ENCODE results near the gene IFT81. TPM values are rescaled to one million over a fixed set of nuclear protein-coding genes. Genes with fewer than 3 reads are reported as not detected.
"Not testable (repeated sequence)": the region's sequence is repeated elsewhere in the genome, so short reads cannot be mapped to it uniquely, and the experiment has no call there.

Gene IFT81
- 18.3 TPM for total RNA-seq

DNA sequence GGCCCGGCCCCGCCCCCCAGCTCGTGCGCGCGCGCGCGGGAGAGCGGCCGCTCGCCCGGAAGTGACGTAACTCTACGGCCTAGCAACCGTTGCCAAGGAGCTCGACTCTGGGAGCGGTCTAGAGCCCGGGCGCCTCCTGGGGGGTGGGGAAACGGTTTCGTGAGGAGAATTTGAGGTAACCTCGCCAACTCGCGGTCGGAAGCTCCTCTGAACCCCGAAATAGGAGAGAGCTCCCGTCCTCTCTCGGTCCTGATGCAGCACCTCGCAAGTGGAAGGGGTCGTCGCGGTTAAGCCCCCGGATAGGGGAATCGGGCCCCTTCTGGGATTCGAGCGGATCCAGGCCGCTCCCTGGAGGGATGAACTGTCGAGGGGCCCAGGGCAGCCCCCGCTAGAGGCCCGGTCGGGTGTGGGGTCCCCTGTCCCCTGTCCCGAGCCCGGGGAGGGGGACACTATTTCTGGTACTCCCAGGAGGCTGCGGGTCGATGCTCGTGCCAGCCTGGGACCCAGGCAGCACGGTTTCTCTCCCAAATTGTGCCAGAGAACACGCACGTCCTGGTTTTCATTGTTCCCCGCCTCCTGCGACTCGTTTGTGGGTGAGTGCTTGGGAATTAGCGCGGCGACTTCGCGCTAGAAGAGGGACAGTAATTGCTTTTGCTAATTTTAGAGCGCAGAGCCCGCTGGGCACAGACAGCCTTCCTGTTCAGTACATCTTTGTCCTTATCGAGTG lies at the start of gene IFT81:
Gene IFT81 (plus strand): TSS at position 89 of the 727 bp plus-strand sequence. CDS start 3,024 bp downstream, outside the sequence.
- peak within 1 kb of the TSS; percentile 88 for H3K27ac ChIP-seq (ENCODE audit: low read depth, low read length)
- H3K4me3 ChIP-seq (ENCODE audit: low read length in 3 of 3) = peak within 1 kb of the TSS; percentile 87 to 96 (median 94)
- H3K4me1 ChIP-seq (ENCODE audit: control insufficient read depth in 3 of 3, insufficient read depth in 3 of 3, low read length in 3 of 3) = peaks cover 3 to 10% (median 6%) of the 10 kb centered on the region in 3 donors
- peak within 1 kb of the TSS; percentile 88 to 98 (median 93) for H3K9ac ChIP-seq (ENCODE audit: low read depth in 1 of 3, low read length in 3 of 3)
- peaks cover under 1 to 13% (median 6%) of the 10 kb centered on the region in 3 donors for H3K36me3 ChIP-seq (ENCODE audit: control insufficient read depth in 3 of 3, insufficient read depth in 3 of 3, low read length in 3 of 3)
- no peaks in the 10 kb centered on the region for H3K9me3 ChIP-seq (ENCODE audit: control insufficient read depth in 3 of 3, low read length in 3 of 3)
- no peaks in the 10 kb centered on the region for H3K27me3 ChIP-seq (ENCODE audit: control insufficient read depth in 3 of 3, insufficient read depth in 3 of 3, low read length in 3 of 3)

- H3K27me3 ChIP-seq (ENCODE audit: control insufficient read depth in 3 of 3, insufficient read depth in 3 of 3, low read length in 3 of 3) = peaks cover 0 to 6% (median 0%) of the 10 kb centered on the region in 3 donors
- H3K9ac ChIP-seq (ENCODE audit: low read depth in 1 of 3, low read length in 3 of 3) = no peak overlapping the region
- no peaks in the 10 kb centered on the region for H3K36me3 ChIP-seq (ENCODE audit: control insufficient read depth in 3 of 3, insufficient read depth in 3 of 3, low read length in 3 of 3)
- H3K4me3 ChIP-seq (ENCODE audit: low read length in 3 of 3) = no peak overlapping the region
- peaks cover 0 to 8% (median 7%) of the 10 kb centered on the region in 3 donors for H3K4me1 ChIP-seq (ENCODE audit: control insufficient read depth in 3 of 3, insufficient read depth in 3 of 3, low read length in 3 of 3)
- H3K9me3 ChIP-seq (ENCODE audit: control insufficient read depth in 3 of 3, low read length in 3 of 3) = no peaks in the 10 kb centered on the region
- H3K27ac ChIP-seq (ENCODE audit: low read depth, low read length) = no peak overlapping the region
Observed at GRCh38 chr12:110075880-110076279, 48.3 kb upstream of the IFT81 start.

DNA sequence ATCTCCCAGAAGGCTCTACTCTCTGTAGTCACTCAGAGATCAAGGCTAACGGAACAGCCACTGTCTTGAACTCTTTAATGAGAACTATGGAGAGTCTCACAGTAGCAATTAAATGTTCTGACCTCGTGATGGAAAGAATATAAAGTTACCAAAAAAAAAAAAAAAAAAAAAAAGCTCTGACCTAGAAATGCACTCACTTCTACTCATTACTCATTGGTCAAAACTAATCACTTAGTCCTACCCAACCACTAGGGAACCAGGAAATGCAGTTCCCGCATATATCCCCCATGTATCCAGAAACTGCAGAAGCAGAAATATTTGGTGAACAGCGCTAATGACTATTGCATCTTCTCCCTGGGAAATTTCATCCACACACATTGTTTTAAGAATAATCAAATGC lies 46.4 kb upstream of the IFT81 start:
- Histone ChIP-seq H3K4me1 (ENCODE audit: control insufficient read depth in 3 of 3, insufficient read depth in 3 of 3, low read length in 3 of 3) (peaks cover 0 to 8% (median 7%) of the 10 kb centered on the region in 3 donors), H3K9ac (ENCODE audit: low read depth in 1 of 3, low read length in 3 of 3) (no peak overlapping the region), H3K9me3 (ENCODE audit: control insufficient read depth in 3 of 3, low read length in 3 of 3) (no peaks in the 10 kb centered on the region), H3K27ac (ENCODE audit: low read depth, low read length) (no peak overlapping the region), H3K4me3 (ENCODE audit: low read length in 3 of 3) (no peak overlapping the region), H3K27me3 (ENCODE audit: control insufficient read depth in 3 of 3, insufficient read depth in 3 of 3, low read length in 3 of 3) (peaks cover 0 to 6% (median 0%) of the 10 kb centered on the region in 3 donors), H3K36me3 (ENCODE audit: control insufficient read depth in 3 of 3, insufficient read depth in 3 of 3, low read length in 3 of 3) (no peaks in the 10 kb centered on the region)

DNA sequence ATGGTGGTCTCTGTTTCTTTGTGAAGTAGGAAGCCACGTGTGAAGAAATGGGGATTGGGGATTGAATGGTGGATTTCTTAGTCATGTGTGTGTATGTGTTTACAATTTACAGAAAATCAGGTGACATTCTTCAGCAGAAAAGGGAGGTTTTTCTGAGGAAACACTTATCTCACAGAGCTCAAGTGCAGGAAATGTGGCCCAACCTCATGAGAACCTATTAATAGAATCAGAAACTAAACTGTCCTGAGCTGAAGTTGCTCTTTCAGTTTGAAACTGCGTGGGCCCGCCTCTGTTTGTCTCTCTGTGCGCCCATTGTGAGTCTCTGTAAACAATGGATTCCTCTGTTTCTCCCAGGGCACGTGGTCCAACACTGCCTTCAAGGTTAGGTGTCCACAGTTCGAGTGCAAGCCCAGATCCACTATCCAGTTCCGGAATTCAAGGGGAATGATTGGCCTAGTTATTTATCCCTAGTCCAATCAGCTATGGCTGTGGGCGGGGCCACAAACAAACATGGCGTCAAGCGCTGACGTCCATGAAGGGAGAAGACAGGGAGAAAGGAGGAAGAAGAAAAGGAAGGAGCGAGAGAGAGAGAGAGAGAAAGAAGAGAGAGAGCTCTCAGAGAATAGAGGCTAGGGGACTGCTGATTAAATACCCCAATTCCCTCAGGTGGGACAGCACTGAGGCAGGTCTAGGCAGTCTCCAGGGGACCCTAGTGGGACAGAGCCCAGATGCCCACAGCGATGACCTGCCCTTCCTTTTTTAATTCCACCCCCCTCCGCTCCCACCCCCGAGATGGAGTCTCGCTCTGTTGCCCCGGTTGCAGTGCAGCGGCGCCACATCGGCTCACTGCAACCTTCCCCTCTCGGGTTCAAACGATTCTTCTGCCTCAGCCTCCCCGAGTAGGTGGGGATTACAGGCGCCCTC lies 44.4 kb upstream of the IFT81 start:
- Histone ChIP-seq H3K36me3 (ENCODE audit: control insufficient read depth in 3 of 3, insufficient read depth in 3 of 3, low read length in 3 of 3) (no peaks in the 10 kb centered on the region), H3K9ac (ENCODE audit: low read depth in 1 of 3, low read length in 3 of 3) (no peak overlapping the region), H3K4me3 (ENCODE audit: low read length in 3 of 3) (no peak overlapping the region), H3K27ac (ENCODE audit: low read depth, low read length) (no peak overlapping the region), H3K27me3 (ENCODE audit: control insufficient read depth in 3 of 3, insufficient read depth in 3 of 3, low read length in 3 of 3) (no peaks in the 10 kb centered on the region), H3K4me1 (ENCODE audit: control insufficient read depth in 3 of 3, insufficient read depth in 3 of 3, low read length in 3 of 3) (peaks cover 0 to 2% (median 0%) of the 10 kb centered on the region in 3 donors), H3K9me3 (ENCODE audit: control insufficient read depth in 3 of 3, low read length in 3 of 3) (no peaks in the 10 kb centered on the region)

- H3K27ac ChIP-seq (ENCODE audit: low read depth, low read length) = no peak overlapping the region
Observed at GRCh38 chr12:110080410-110080809, 43.7 kb upstream of the IFT81 start.

GRCh38 chr12:110084314-110085015 lies 39.7 kb upstream of the IFT81 start:
- H3K27ac ChIP-seq (ENCODE audit: low read depth, low read length) = no peak overlapping the region
- H3K27me3 ChIP-seq (ENCODE audit: control insufficient read depth in 3 of 3, insufficient read depth in 3 of 3, low read length in 3 of 3) = no peaks in the 10 kb centered on the region
- H3K36me3 ChIP-seq (ENCODE audit: control insufficient read depth in 3 of 3, insufficient read depth in 3 of 3, low read length in 3 of 3) = no peaks in the 10 kb centered on the region
- no peak overlapping the region for H3K9ac ChIP-seq (ENCODE audit: low read depth in 1 of 3, low read length in 3 of 3)
- H3K9me3 ChIP-seq (ENCODE audit: control insufficient read depth in 3 of 3, low read length in 3 of 3) = no peaks in the 10 kb centered on the region
- H3K4me1 ChIP-seq (ENCODE audit: control insufficient read depth in 3 of 3, insufficient read depth in 3 of 3, low read length in 3 of 3) = peaks cover 0 to 2% (median 0%) of the 10 kb centered on the region in 3 donors
- H3K4me3 ChIP-seq (ENCODE audit: low read length in 3 of 3) = no peak overlapping the region

More at GRCh38 chr12:110080410-110080809, 43.7 kb upstream of the IFT81 start:
- Histone ChIP-seq H3K9ac (ENCODE audit: low read depth in 1 of 3, low read length in 3 of 3) (no peak overlapping the region), H3K4me1 (ENCODE audit: control insufficient read depth in 3 of 3, insufficient read depth in 3 of 3, low read length in 3 of 3) (peaks cover 0 to 2% (median 0%) of the 10 kb centered on the region in 3 donors), H3K9me3 (ENCODE audit: control insufficient read depth in 3 of 3, low read length in 3 of 3) (no peaks in the 10 kb centered on the region), H3K4me3 (ENCODE audit: low read length in 3 of 3) (no peak overlapping the region), H3K27me3 (ENCODE audit: control insufficient read depth in 3 of 3, insufficient read depth in 3 of 3, low read length in 3 of 3) (no peaks in the 10 kb centered on the region), H3K36me3 (ENCODE audit: control insufficient read depth in 3 of 3, insufficient read depth in 3 of 3, low read length in 3 of 3) (no peaks in the 10 kb centered on the region)

DNA sequence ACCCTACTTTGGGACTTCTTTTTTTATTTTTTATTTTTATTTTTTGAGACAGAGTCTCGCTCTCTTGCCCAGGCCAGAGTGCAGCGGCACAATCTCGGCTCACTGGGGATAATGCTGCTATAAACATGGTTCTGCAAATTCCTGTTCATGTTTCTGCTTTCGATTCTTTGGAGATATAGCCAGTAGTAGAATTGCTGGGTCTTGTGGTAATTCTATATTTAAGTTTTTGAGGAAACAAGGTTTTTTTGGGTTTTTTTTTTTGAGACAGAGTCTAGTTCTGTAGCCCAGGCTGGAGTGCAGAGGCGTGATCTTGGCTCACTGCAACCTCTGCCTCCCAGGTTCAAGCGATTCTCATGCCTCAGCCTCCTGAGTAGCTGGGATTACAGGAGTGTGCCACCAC lies 35.9 kb upstream of the IFT81 start:
- not testable (repeated sequence) for H3K9me3 ChIP-seq (ENCODE audit: control insufficient read depth in 3 of 3, low read length in 3 of 3); H3K9ac ChIP-seq (ENCODE audit: low read depth in 1 of 3, low read length in 3 of 3); H3K4me3 ChIP-seq (ENCODE audit: low read length in 3 of 3); H3K4me1 ChIP-seq (ENCODE audit: control insufficient read depth in 3 of 3, insufficient read depth in 3 of 3, low read length in 3 of 3); H3K36me3 ChIP-seq (ENCODE audit: control insufficient read depth in 3 of 3, insufficient read depth in 3 of 3, low read length in 3 of 3); H3K27ac ChIP-seq (ENCODE audit: low read depth, low read length); H3K27me3 ChIP-seq (ENCODE audit: control insufficient read depth in 3 of 3, insufficient read depth in 3 of 3, low read length in 3 of 3)

GRCh38 chr12:110088936-110089335 lies 35.2 kb upstream of the IFT81 start:
- Histone ChIP-seq H3K4me1 (ENCODE audit: control insufficient read depth in 3 of 3, insufficient read depth in 3 of 3, low read length in 3 of 3) (no peaks in the 10 kb centered on the region), H3K27me3 (ENCODE audit: control insufficient read depth in 3 of 3, insufficient read depth in 3 of 3, low read length in 3 of 3) (no peaks in the 10 kb centered on the region), H3K9ac (ENCODE audit: low read depth in 1 of 3, low read length in 3 of 3) (no peak overlapping the region), H3K36me3 (ENCODE audit: control insufficient read depth in 3 of 3, insufficient read depth in 3 of 3, low read length in 3 of 3) (no peaks in the 10 kb centered on the region), H3K4me3 (ENCODE audit: low read length in 3 of 3) (no peak overlapping the region), H3K9me3 (ENCODE audit: control insufficient read depth in 3 of 3, low read length in 3 of 3) (no peaks in the 10 kb centered on the region), H3K27ac (ENCODE audit: low read depth, low read length) (no peak overlapping the region)

- Histone ChIP-seq H3K27ac (ENCODE audit: low read depth, low read length) (no peak overlapping the region), H3K4me3 (ENCODE audit: low read length in 3 of 3) (no peak overlapping the region), H3K9ac (ENCODE audit: low read depth in 1 of 3, low read length in 3 of 3) (no peak overlapping the region), H3K9me3 (ENCODE audit: control insufficient read depth in 3 of 3, low read length in 3 of 3) (no peaks in the 10 kb centered on the region), H3K36me3 (ENCODE audit: control insufficient read depth in 3 of 3, insufficient read depth in 3 of 3, low read length in 3 of 3) (no peaks in the 10 kb centered on the region), H3K4me1 (ENCODE audit: control insufficient read depth in 3 of 3, insufficient read depth in 3 of 3, low read length in 3 of 3) (no peaks in the 10 kb centered on the region), H3K27me3 (ENCODE audit: control insufficient read depth in 3 of 3, insufficient read depth in 3 of 3, low read length in 3 of 3) (no peaks in the 10 kb centered on the region)
Observed at GRCh38 chr12:110090266-110091135, 33.7 kb upstream of the IFT81 start.

All from skeletal muscle tissue (tissue), 4 donors.